ENCODE measurements around the gene LIN7A.

DNA sequence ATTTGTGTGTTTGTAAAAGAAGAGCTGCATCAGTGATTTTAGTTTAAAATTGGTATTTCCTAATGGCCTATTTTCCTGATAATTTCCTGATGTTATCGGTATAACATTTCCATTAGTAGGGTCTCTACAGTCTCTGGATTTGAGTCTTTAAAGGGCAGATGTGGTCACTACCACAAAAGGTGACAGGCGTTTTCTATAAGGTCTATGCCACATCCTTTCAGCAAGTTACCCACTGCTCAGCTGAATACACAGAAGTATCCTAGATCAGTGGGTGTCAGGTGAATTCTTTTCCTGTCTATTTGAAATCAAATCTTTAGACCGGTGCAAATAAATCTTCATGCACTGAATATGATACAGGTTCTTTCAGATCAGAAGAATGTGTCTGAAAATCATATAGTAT lies 90.2 kb downstream of the LIN7A start:
- TF ChIP-seq, protein P1, sequence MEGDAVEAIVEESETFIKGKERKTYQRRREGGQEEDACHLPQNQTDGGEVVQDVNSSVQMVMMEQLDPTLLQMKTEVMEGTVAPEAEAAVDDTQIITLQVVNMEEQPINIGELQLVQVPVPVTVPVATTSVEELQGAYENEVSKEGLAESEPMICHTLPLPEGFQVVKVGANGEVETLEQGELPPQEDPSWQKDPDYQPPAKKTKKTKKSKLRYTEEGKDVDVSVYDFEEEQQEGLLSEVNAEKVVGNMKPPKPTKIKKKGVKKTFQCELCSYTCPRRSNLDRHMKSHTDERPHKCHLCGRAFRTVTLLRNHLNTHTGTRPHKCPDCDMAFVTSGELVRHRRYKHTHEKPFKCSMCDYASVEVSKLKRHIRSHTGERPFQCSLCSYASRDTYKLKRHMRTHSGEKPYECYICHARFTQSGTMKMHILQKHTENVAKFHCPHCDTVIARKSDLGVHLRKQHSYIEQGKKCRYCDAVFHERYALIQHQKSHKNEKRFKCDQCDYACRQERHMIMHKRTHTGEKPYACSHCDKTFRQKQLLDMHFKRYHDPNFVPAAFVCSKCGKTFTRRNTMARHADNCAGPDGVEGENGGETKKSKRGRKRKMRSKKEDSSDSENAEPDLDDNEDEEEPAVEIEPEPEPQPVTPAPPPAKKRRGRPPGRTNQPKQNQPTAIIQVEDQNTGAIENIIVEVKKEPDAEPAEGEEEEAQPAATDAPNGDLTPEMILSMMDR (IDR thresholded peaks at IDR 0.05; ENCODE audit: poor library complexity), result no peak
- TF ChIP-seq EZH2 (IDR thresholded peaks at IDR 0.05; ENCODE audit: borderline replicate concordance), result no peak
- TF ChIP-seq EZH2phosphoT487 (IDR thresholded peaks at IDR 0.05; ENCODE audit: low read depth, severe bottlenecking, unreplicated experiment), result no peak
